ENCODE data around the gene TRIM54.

- TF ChIP-seq CTCF (conservative IDR thresholded peaks at IDR 0.05) (peak; percentile 97), EZH2 (IDR thresholded peaks at IDR 0.05; ENCODE audit: low read depth) (no peak)
Observed at GRCh38 chr2:27303093-27304025, 21.1 kb downstream of the TRIM54 start.
